Brain microvascular endothelial cell (primary cell): ENCODE results near the gene REXO2.

Experiments
- DNase-seq: peaks from one replicate; pipeline ENCODE4 v3.0.0-alpha.2; 2020
- H3K27ac ChIP-seq: fragments of 250-450 bp; sonication (Bioruptor Pico); 2 replicates; pipeline ENCODE4 v1.5.1; 2020; ENCODE audit warnings: mild to moderate bottlenecking, moderate library complexity
- H3K27me3 ChIP-seq: fragments of 250-450 bp; sonication (Bioruptor Pico); replicated peaks from 2 replicates; pipeline ENCODE4 v1.5.1; 2020; ENCODE audit warnings: mild to moderate bottlenecking
- H3K36me3 ChIP-seq: fragments of 250-450 bp; sonication (Bioruptor Pico); replicated peaks from 2 replicates; pipeline ENCODE4 v1.5.1; 2020; ENCODE audit warnings: mild to moderate bottlenecking
- H3K4me3 ChIP-seq: 2 replicates; pipeline ENCODE4 v1.5.1; 2011; ENCODE audit warnings: low read depth, mild to moderate bottlenecking, control low read depth, low read length, moderate library complexity
- in situ Hi-C: cut with HindIII; loops from 2 replicates; pipeline ENCODE4 v1.10.0; 2017; ENCODE audit warnings: low sequenced_read_pairs, low pct_ligation_motif_present
- TF ChIP-seq, protein P1 (sequence below): IDR thresholded peaks from 2 replicates; pipeline ENCODE4 v1.5.1; 2011; ENCODE audit warnings: low read depth, mild to moderate bottlenecking, moderate library complexity, low read length, control low read depth, inconsistent platforms; ENCODE audit errors: missing control alignments

REXO2 gene

DNA sequence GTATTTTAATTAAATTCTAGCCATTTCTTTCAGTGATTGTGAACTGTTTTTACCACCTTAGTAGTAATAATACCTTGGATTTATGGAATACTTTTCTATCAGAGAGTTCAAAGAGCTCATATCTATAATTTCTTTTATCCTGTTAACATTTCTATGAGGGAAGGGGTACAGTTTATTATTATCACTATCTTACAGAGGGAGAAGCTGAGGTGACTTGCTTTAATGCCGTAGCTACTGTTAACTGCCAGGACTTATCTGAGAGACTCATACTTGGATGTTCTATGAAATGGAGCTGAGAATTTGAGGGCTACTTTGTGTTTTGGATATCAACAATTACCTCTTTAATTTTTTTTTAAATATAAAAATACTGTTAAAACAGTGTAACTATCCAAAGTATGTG is 3.3 kb downstream of the REXO2 start:
- no peak for DNase-seq
- TF ChIP-seq, protein P1, sequence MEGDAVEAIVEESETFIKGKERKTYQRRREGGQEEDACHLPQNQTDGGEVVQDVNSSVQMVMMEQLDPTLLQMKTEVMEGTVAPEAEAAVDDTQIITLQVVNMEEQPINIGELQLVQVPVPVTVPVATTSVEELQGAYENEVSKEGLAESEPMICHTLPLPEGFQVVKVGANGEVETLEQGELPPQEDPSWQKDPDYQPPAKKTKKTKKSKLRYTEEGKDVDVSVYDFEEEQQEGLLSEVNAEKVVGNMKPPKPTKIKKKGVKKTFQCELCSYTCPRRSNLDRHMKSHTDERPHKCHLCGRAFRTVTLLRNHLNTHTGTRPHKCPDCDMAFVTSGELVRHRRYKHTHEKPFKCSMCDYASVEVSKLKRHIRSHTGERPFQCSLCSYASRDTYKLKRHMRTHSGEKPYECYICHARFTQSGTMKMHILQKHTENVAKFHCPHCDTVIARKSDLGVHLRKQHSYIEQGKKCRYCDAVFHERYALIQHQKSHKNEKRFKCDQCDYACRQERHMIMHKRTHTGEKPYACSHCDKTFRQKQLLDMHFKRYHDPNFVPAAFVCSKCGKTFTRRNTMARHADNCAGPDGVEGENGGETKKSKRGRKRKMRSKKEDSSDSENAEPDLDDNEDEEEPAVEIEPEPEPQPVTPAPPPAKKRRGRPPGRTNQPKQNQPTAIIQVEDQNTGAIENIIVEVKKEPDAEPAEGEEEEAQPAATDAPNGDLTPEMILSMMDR = no peak
- Histone ChIP-seq H3K36me3 (peaks cover 38% of the 10 kb centered on the region), H3K27ac (no peak overlapping the region), H3K27me3 (no peaks in the 10 kb centered on the region), H3K4me3 (no peak overlapping the region)
- in situ Hi-C loops = no loop called here

- Histone ChIP-seq H3K27me3 (no peaks in the 10 kb centered on the region), H3K27ac (peak overlapping the region; percentile 15), H3K36me3 (peaks cover 46% of the 10 kb centered on the region), H3K4me3 (no peak overlapping the region)
- no peak for DNase-seq
- TF ChIP-seq, protein P1 = no peak
- in situ Hi-C loops = no loop called here
Observed at GRCh38 chr11:114447444-114447843, 8.2 kb downstream of the REXO2 start.

- Histone ChIP-seq H3K27ac (peak overlapping the region; percentile 37), H3K27me3 (no peaks in the 10 kb centered on the region), H3K4me3 (no peak overlapping the region), H3K36me3 (peaks cover 46% of the 10 kb centered on the region)
- no peak for DNase-seq
- TF ChIP-seq, protein P1 = no peak
- in situ Hi-C loops = no loop called here
Observed at GRCh38 chr11:114447892-114448291, 8.6 kb downstream of the REXO2 start.

DNA sequence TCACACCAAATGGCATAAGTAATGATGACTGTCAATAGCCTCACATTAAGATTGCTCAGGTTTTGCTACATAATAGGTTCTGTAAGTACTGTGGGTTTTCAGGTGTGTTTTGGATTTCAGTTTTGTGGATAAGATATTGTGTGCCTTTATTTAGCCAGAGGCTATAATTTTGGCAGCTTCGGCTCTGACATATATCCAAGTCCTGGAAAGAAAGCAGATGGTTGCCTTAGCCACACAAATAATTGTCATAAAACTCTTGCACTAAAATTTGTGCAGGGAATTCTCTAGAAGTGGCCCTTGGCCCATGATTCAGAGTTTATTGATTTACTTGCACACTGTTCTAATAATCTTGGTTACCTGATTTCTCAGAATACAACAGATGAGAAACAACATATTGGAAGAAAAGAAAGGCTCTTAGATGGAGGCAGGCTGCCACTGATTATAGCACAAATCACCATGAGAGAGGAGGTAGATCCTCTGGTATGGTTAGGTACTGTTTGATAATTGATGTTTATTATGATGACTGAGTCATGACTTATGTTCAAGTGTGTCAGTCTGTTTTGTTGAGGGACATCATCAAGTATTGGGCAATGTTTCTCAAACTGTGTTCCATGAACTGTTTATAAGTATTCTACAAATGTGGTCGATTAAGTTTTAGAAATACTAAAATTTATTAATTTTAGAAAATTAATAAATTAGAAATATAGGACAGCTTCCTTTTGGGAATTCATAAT is 9.6 kb downstream of the REXO2 start:
- Histone ChIP-seq H3K4me3 (no peak overlapping the region), H3K27me3 (no peaks in the 10 kb centered on the region), H3K36me3 (peaks cover 45% of the 10 kb centered on the region), H3K27ac (no peak overlapping the region)
- DNase-seq = no peak
- TF ChIP-seq, protein P1 = no peak
- in situ Hi-C loops = no loop called here

- in situ Hi-C loops = no loop called here
- no peak overlapping the region for H3K27ac ChIP-seq
- H3K4me3 ChIP-seq = no peak overlapping the region
- TF ChIP-seq, protein P1 = no peak
- no peaks in the 10 kb centered on the region for H3K27me3 ChIP-seq
- no peak for DNase-seq
- peaks cover 37% of the 10 kb centered on the region for H3K36me3 ChIP-seq
Observed at GRCh38 chr11:114449845-114450244, 10.6 kb downstream of the REXO2 start.

- TF ChIP-seq, protein P1 = no peak
- H3K36me3 ChIP-seq = peaks cover 23% of the 10 kb centered on the region
- in situ Hi-C loops = no loop called here
Observed at GRCh38 chr11:114452399-114452798, 13.1 kb downstream of the REXO2 start.

More at GRCh38 chr11:114452399-114452798, 13.1 kb downstream of the REXO2 start:
- DNase-seq = no peak
- no peaks in the 10 kb centered on the region for H3K27me3 ChIP-seq
- H3K27ac ChIP-seq = no peak overlapping the region
- H3K4me3 ChIP-seq = no peak overlapping the region
